ENCODE results near the gene MRPS2.
"Not testable (repeated sequence)": the region's sequence is repeated elsewhere in the genome, so short reads cannot be mapped to it uniquely, and the experiment has no call there.

MRPS2 gene

GRCh38 chr9:135500525-135501260 lies at the start of gene MRPS2:
TSS of gene MRPS2 (plus strand) at chr9:135500682. CDS start at chr9:135500711, 29 bp downstream.
- ChIA-PET POLR2A (no interaction called here), CTCF (interaction anchor here (0.6 to 3.2 kb wide), 6 partner anchors 8 to 98 kb away, joined by 3 to 11 read pairs (median 6); no protein-coding TSS in a partner anchor)
- DNase-seq (ENCODE audit: low read depth, low spot score) = no peak
- peak within 1 kb of the TSS; percentile 80 for H3K4me3 ChIP-seq (ENCODE audit: low read depth, low read length)
- TF ChIP-seq CTCF (IDR thresholded peaks at IDR 0.05; ENCODE audit: insufficient read depth, low read length, missing control alignments) = peak; percentile 99

GRCh38 chr9:135450956-135451355 lies 49.5 kb upstream of the MRPS2 start:
- TF ChIP-seq CTCF (IDR thresholded peaks at IDR 0.05; ENCODE audit: insufficient read depth, low read length, missing control alignments) = no peak
- ChIA-PET CTCF (interaction anchor here (0.8 to 1.1 kb wide), 2 partner anchors 13 to 38 kb away, joined by 3 read pairs; no protein-coding TSS in a partner anchor), POLR2A (no interaction called here)
- no peak overlapping the region for H3K4me3 ChIP-seq (ENCODE audit: low read depth, low read length)
- DNase-seq (ENCODE audit: low read depth, low spot score) = no peak

- DNase-seq (ENCODE audit: low read depth, low spot score); POLR2A ChIA-PET; H3K4me3 ChIP-seq (ENCODE audit: low read depth, low read length): not testable (repeated sequence)
- CTCF ChIA-PET = interaction anchor here (1.1 kb wide), 1 partner anchor 11 kb away, joined by 3 read pairs; no protein-coding TSS in a partner anchor
Observed at GRCh38 chr9:135451909-135452308, 48.6 kb upstream of the MRPS2 start.

- ChIA-PET POLR2A (no interaction called here), CTCF (no interaction called here)
- no peak for DNase-seq (ENCODE audit: low read depth, low spot score)
- no peak for TF ChIP-seq CTCF (IDR thresholded peaks at IDR 0.05; ENCODE audit: insufficient read depth, low read length, missing control alignments)
- no peak overlapping the region for H3K4me3 ChIP-seq (ENCODE audit: low read depth, low read length)
Observed at GRCh38 chr9:135454737-135455136, 45.7 kb upstream of the MRPS2 start.

GRCh38 chr9:135455401-135456030 lies 45.0 kb upstream of the MRPS2 start:
- H3K4me3 ChIP-seq (ENCODE audit: low read depth, low read length) = no peak overlapping the region
- POLR2A ChIA-PET = no interaction called here
- TF ChIP-seq CTCF (IDR thresholded peaks at IDR 0.05; ENCODE audit: insufficient read depth, low read length, missing control alignments) = no peak
- DNase-seq (ENCODE audit: low read depth, low spot score) = no peak
- CTCF ChIA-PET = no interaction called here

- ChIA-PET POLR2A (no interaction called here), CTCF (no interaction called here)
- no peak for DNase-seq (ENCODE audit: low read depth, low spot score)
Observed at GRCh38 chr9:135456436-135457104, 43.9 kb upstream of the MRPS2 start.

GRCh38 chr9:135458478-135458877 lies 42.0 kb upstream of the MRPS2 start:
- CTCF ChIA-PET; H3K4me3 ChIP-seq (ENCODE audit: low read depth, low read length); DNase-seq (ENCODE audit: low read depth, low spot score); POLR2A ChIA-PET: not testable (repeated sequence)

More at GRCh38 chr9:135456436-135457104, 43.9 kb upstream of the MRPS2 start:
- no peak overlapping the region for H3K4me3 ChIP-seq (ENCODE audit: low read depth, low read length)
- no peak for TF ChIP-seq CTCF (IDR thresholded peaks at IDR 0.05; ENCODE audit: insufficient read depth, low read length, missing control alignments)

Data from AG04449 (cell line).